HFFc6 (cell line): Measurements from ENCODE around the gene WNT4. TPM values are rescaled to one million over a fixed set of nuclear protein-coding genes. Genes with fewer than 3 reads are reported as not detected.

Experiments
- DNase-seq: peaks from one replicate; pipeline ENCODE4 v3.0.0-alpha.2; 2018
- H3K27ac Mint-ChIP-seq: 2 replicates; pipeline ENCODE4 v1.8.0; 2020; ENCODE audit warnings: mild to moderate bottlenecking, mixed read lengths
- H3K27me3 Mint-ChIP-seq: 2 replicates; pipeline ENCODE4 v1.8.0; 2021; ENCODE audit warnings: mild to moderate bottlenecking, moderate library complexity, mixed read lengths; ENCODE audit not compliant: insufficient read depth
- H3K36me3 Mint-ChIP-seq: 2 replicates; pipeline ENCODE4 v1.8.0; 2021; ENCODE audit warnings: low read depth, mixed read lengths
- H3K4me1 Mint-ChIP-seq: 2 replicates; pipeline ENCODE4 v1.8.0; 2020; ENCODE audit warnings: low read depth, mixed read lengths
- H3K4me3 Mint-ChIP-seq: 2 replicates; pipeline ENCODE4 v1.8.0; 2020; ENCODE audit warnings: mild to moderate bottlenecking, moderate library complexity, mixed read lengths
- H3K9me3 Mint-ChIP-seq: 2 replicates; pipeline ENCODE4 v1.8.0; 2020; ENCODE audit warnings: mild to moderate bottlenecking, mixed read lengths
- CTCF ChIP-seq: fragments of 200-600 bp; sonication (generic); IDR thresholded peaks from 2 replicates; pipeline ENCODE4 v1.5.0; 2021; ENCODE audit warnings: antibody characterized with exemption, mild to moderate bottlenecking
- total RNA-seq, 6 experiments: library from RNA; stranded (reverse); fragmentation: NEBNext Ultra II Directional; extraction: Animal tissue kit (Norgen Biotek cat#: 25700); gene quantifications; 2 replicates in 1 of 6; 3 replicates in 5 of 6; pipeline ENCODE4 v1.2.3, GENCODE V29; 2021

Gene WNT4
- total RNA-seq, 6 experiments from 2014 or later = not detected

- Mint-ChIP-seq H3K36me3 (peaks cover 14% of the 10 kb centered on the region), H3K9me3 (no peaks in the 10 kb centered on the region), H3K27me3 (peaks cover 2% of the 10 kb centered on the region; the same call in 1 of the 2 replicates), H3K27ac (no peak overlapping the region), H3K4me3 (no peak overlapping the region), H3K4me1 (peaks cover 36% of the 10 kb centered on the region)
- no peak for DNase-seq
- no peak for TF ChIP-seq CTCF
Measured at GRCh38 chr1:22117851-22118250, 25.0 kb downstream of the WNT4 start.

GRCh38 chr1:22117238-22117637 is 25.7 kb downstream of the WNT4 start:
- Mint-ChIP-seq H3K36me3 (peaks cover 19% of the 10 kb centered on the region), H3K27ac (no peak overlapping the region; the same call in 1 of the 2 replicates), H3K27me3 (peaks cover 2% of the 10 kb centered on the region; the same call in 1 of the 2 replicates), H3K9me3 (no peaks in the 10 kb centered on the region), H3K4me1 (peaks cover 36% of the 10 kb centered on the region), H3K4me3 (no peak overlapping the region)
- no peak for DNase-seq
- no peak for TF ChIP-seq CTCF

DNA sequence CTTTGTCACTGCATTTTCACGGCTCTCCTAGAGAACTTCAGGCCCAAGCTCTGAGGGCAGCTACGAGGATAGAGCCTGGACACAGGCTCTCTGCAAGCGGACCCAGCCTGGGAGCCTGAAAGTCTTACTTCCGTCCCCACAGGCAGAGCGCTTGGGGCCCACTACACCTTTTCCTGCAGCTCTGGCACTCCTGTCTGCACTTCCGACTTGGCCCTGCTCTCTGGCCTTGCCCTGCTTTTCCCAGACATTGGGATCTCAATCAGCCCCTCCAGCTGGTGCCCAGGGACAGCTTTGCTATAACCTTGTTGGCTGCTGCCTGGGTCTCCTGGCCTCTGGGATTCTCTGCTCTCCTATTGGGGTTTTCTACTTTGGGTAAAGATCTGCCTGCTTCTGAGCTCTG is 27.6 kb downstream of the WNT4 start:
- no peak for DNase-seq
- TF ChIP-seq CTCF = no peak
- Mint-ChIP-seq H3K27ac (peak overlapping the region; percentile 45), H3K4me3 (no peak overlapping the region), H3K27me3 (peaks cover 2% of the 10 kb centered on the region; the same call in 1 of the 2 replicates), H3K9me3 (no peaks in the 10 kb centered on the region), H3K36me3 (peaks cover 15% of the 10 kb centered on the region), H3K4me1 (peaks cover 51% of the 10 kb centered on the region)

DNA sequence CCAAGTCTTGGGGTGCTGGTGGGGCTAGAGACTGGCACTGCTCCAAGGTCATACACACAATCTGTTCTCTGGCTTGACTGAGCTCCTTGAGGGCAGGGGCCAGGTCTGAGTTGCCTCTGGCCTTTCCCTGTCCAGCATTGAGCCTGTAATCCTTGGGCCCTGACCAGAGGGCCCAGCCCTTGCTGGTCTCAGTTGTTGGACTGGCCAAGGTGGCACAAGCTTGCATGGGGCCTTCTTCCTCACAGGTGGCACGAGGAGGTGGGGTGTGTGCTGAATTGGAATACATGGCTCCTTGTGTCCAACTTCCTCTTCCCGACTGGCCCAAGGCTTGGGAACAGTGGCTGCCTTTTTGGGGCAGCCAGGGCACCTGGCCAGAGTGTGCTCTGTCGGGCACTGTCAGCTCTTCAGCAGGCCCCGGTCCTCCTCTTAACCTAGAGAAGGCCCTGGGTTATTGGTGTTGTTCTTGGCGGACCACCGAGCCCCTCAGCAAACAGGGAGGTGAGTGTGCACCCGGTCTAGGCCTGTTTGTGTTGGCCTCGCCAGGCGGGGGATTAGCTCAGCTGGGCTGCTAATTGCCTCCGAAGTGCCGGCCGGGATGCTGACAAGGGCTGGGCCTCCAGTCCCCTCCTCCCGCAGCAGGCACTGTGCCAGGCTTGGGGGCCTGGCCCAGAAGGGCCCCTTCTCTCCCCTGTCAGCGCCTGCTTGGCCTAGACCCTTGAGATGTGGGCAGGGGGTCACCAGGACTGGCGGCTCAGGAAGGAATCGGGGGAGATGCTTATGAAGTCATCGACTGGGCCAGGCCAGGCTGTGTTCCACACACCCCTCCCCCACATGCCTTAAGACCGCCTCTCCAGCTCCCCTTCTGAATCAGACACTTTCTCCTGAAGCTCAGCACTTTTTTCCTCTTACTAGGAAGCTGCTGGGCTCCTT is 28.5 kb downstream of the WNT4 start:
- Mint-ChIP-seq H3K27ac (peak overlapping the region; percentile 62), H3K4me3 (no peak overlapping the region), H3K27me3 (peaks cover 2% of the 10 kb centered on the region; the same call in 1 of the 2 replicates), H3K9me3 (no peaks in the 10 kb centered on the region), H3K36me3 (peaks cover 11% of the 10 kb centered on the region), H3K4me1 (peaks cover 53% of the 10 kb centered on the region)
- TF ChIP-seq CTCF = no peak
- DNase-seq = peak; percentile 36

GRCh38 chr1:22112554-22112953 is 30.3 kb downstream of the WNT4 start:
- no peak for TF ChIP-seq CTCF
- Mint-ChIP-seq H3K9me3 (no peaks in the 10 kb centered on the region), H3K36me3 (peaks cover 18% of the 10 kb centered on the region), H3K4me1 (peaks cover 69% of the 10 kb centered on the region), H3K27ac (peak overlapping the region; percentile 29; the same call in 1 of the 2 replicates), H3K27me3 (no peaks in the 10 kb centered on the region; the same call in 1 of the 2 replicates), H3K4me3 (no peak overlapping the region)
- DNase-seq = no peak
